K562 (cell line): Measurements from ENCODE around the gene PDCD1. TPM values are rescaled to one million over a fixed set of nuclear protein-coding genes. Genes with fewer than 3 reads are reported as not detected.

Experiments
- ADNP ChIP-seq: fragments of 200-800 bp; sonication (Bioruptor generic); IDR thresholded peaks from 2 replicates; pipeline ENCODE4 v1.6.1; 2016; ENCODE audit warnings: missing genetic modification characterization, missing compliant biosample characterization
- BCOR ChIP-seq: fragments of 450-650 bp; IDR thresholded peaks from 2 replicates; pipeline ENCODE4 v1.6.1; 2016
- HBP1 ChIP-seq: fragments of 450-650 bp; formaldehyde crosslinking; IDR thresholded peaks from 2 replicates; pipeline ENCODE4 v1.4.0; 2022; ENCODE audit warnings: missing genetic modification characterization
- HDGF ChIP-seq: fragments of 450-650 bp; IDR thresholded peaks from 2 replicates; pipeline ENCODE4 v1.6.1; 2016
- HMGXB4 ChIP-seq: sonication (generic); formaldehyde crosslinking; IDR thresholded peaks from 2 replicates; pipeline ENCODE4 v1.8.1; 2023; ENCODE audit warnings: mild to moderate bottlenecking, missing genetic modification reagents
- HNRNPH1 ChIP-seq: fragments of 200-400 bp; formaldehyde crosslinking; optimal IDR thresholded peaks from 2 replicates; pipeline ENCODE3; 2017; ENCODE audit warnings: low read depth, mild to moderate bottlenecking, low read length, moderate library complexity
- KLF13 ChIP-seq: fragments of 450-650 bp; IDR thresholded peaks from 2 replicates; pipeline ENCODE4 v1.6.1; 2016; ENCODE audit warnings: missing genetic modification characterization, low read depth, mild to moderate bottlenecking, missing compliant biosample characterization, moderate library complexity, borderline replicate concordance
- MCM3 ChIP-seq: fragments of 450-650 bp; IDR thresholded peaks from 2 replicates; pipeline ENCODE4 v1.6.1; 2016
- NBN ChIP-seq: fragments of 450-650 bp; IDR thresholded peaks from 2 replicates; pipeline ENCODE4 v1.6.1; 2016; ENCODE audit warnings: low read depth, mild to moderate bottlenecking
- POLR2B ChIP-seq: fragments of 450-650 bp; IDR thresholded peaks from 2 replicates; pipeline ENCODE4 v1.6.1; 2018; ENCODE audit warnings: low read depth; ENCODE audit not compliant: partially characterized antibody
- POLR3G ChIP-seq: IDR thresholded peaks from 2 replicates; pipeline ENCODE4 v1.6.1; 2011; ENCODE audit not compliant: insufficient read length, insufficient replicate concordance; ENCODE audit errors: extremely low read depth
- PRMT5 ChIP-seq: sonication (generic); formaldehyde crosslinking; IDR thresholded peaks from 2 replicates; pipeline ENCODE4 v1.5.0; 2020; ENCODE audit warnings: missing genetic modification reagents
- RERE ChIP-seq: sonication (generic); formaldehyde crosslinking; IDR thresholded peaks from 2 replicates; pipeline ENCODE4 v1.8.0; 2023; ENCODE audit warnings: missing genetic modification reagents, mild to moderate bottlenecking, borderline replicate concordance
- SUPT5H ChIP-seq: fragments of 450-650 bp; IDR thresholded peaks from 2 replicates; pipeline ENCODE4 v1.6.1; 2016
- TAF15 ChIP-seq: fragments of 200-400 bp; formaldehyde crosslinking; IDR thresholded peaks from 2 replicates; pipeline ENCODE4 v1.6.1; 2017; ENCODE audit warnings: mild to moderate bottlenecking, low read depth, low read length, moderate library complexity
- TFAM ChIP-seq: fragments of 250-450 bp; sonication (Bioruptor Pico); conservative IDR thresholded peaks from 2 replicates; pipeline ENCODE4 v1.5.0; 2021; ENCODE audit warnings: mild to moderate bottlenecking, moderate library complexity
- VEZF1 ChIP-seq: fragments of 200-800 bp; sonication (Bioruptor generic); IDR thresholded peaks from 2 replicates; pipeline ENCODE4 v1.6.1; 2017; ENCODE audit warnings: missing genetic modification characterization, missing compliant biosample characterization
- ZFP30 ChIP-seq: fragments of 250-450 bp; sonication (Bioruptor Pico); IDR thresholded peaks from 2 replicates; pipeline ENCODE4 v1.8.0; 2022; ENCODE audit warnings: moderate library complexity, mild to moderate bottlenecking, inconsistent platforms, borderline replicate concordance
- ZNF347 ChIP-seq: fragments of 450-650 bp; formaldehyde crosslinking; IDR thresholded peaks from 2 replicates; pipeline ENCODE4 v1.4.0; 2020; ENCODE audit warnings: low read depth, mild to moderate bottlenecking, moderate library complexity
- ZNF668 ChIP-seq: fragments of 250-450 bp; sonication (Bioruptor Pico); IDR thresholded peaks from 2 replicates; pipeline ENCODE4 v1.8.0; 2022; ENCODE audit warnings: mild to moderate bottlenecking, inconsistent platforms
- ZNF717 ChIP-seq: fragments of 250-450 bp; sonication (Bioruptor Pico); IDR thresholded peaks from 2 replicates; pipeline ENCODE4 v1.5.0; 2021
- polyA plus RNA-seq, 8 experiments: library from polyadenylated mRNA; depleted of rRNA in 4 of 8; stranded (reverse) in 5 of 8; unstranded in 3 of 8; fragments of >200 nt; fragmentation: Nextera tagmentation in 2 of 8; fragmentation: Illumina TruSeq in 1 of 8; extraction: Ambion mirVana in 2 of 8; extraction: Trizol in 1 of 8; gene quantifications; 2 replicates each; pipeline versions ENCODE4 v1.2.1 to v1.2.3, GENCODE V29; 2011 to 2014; ENCODE audit warnings: inconsistent platforms in 1 of 8, missing spikeins in 1 of 8
- total RNA-seq, 7 experiments: library from RNA; depleted of rRNA in 6 of 7; stranded (reverse); fragments of >200 nt in 6 of 7; fragmentation: Illumina TruSeq in 2 of 7; extraction: Trizol in 2 of 7; gene quantifications; 2 replicates each; pipeline versions ENCODE4 v1.2.1 to v1.2.3, GENCODE V29; 2011 to 2021; ENCODE audit warnings: low replicate concordance in 1 of 7

Gene PDCD1
- total and polyA plus RNA-seq, 9 of the 15 experiments (the other 6 are each of a cell fraction or from before 2014, with no cell fraction given): 0.15 to 2.5 (median 1.0) TPM; not detected in 2

GRCh38 chr2:241882091-241882625, 23.5 kb upstream of the PDCD1 start (continued):
- TF ChIP-seq NBN (no peak; the same call in 1 of the 2 replicates), PRMT5 (CRISPR knock-in tag) (no peak), HMGXB4 (no peak), SUPT5H (0 out of 2 replicates have a peak, but pooled peaks have one; percentile 34), RERE (CRISPR knock-in tag) (no peak), POLR3G (no peak), ZFP30 (CRISPR knock-in tag) (no peak), MCM3 (no peak), TFAM (CRISPR knock-in tag) (no peak), BCOR (no peak), ADNP (tag) (no peak), POLR2B (no peak), ZNF668 (CRISPR knock-in tag) (no peak), ZNF347 (CRISPR knock-in tag) (no peak), VEZF1 (CRISPR knock-in tag) (no peak), TAF15 (no peak), HDGF (no peak), ZNF717 (CRISPR knock-in tag) (no peak), HNRNPH1 (no peak), KLF13 (tag) (no peak), HBP1 (CRISPR knock-in tag) (no peak)
